Activated CD4-positive, alpha-beta T cell treated with anti-CD3 and anti-CD28 coated beads for 4 hours (primary cell): ENCODE measurements around the gene CSH2.
"Not testable (repeated sequence)": the region's sequence is repeated elsewhere in the genome, so short reads cannot be mapped to it uniquely, and the experiment has no call there.

Experiments used
- DNase-seq, 2 donors: peaks; one replicate each; pipeline ENCODE4 v3.0.0-alpha.2; 2020

CSH2 gene

DNA sequence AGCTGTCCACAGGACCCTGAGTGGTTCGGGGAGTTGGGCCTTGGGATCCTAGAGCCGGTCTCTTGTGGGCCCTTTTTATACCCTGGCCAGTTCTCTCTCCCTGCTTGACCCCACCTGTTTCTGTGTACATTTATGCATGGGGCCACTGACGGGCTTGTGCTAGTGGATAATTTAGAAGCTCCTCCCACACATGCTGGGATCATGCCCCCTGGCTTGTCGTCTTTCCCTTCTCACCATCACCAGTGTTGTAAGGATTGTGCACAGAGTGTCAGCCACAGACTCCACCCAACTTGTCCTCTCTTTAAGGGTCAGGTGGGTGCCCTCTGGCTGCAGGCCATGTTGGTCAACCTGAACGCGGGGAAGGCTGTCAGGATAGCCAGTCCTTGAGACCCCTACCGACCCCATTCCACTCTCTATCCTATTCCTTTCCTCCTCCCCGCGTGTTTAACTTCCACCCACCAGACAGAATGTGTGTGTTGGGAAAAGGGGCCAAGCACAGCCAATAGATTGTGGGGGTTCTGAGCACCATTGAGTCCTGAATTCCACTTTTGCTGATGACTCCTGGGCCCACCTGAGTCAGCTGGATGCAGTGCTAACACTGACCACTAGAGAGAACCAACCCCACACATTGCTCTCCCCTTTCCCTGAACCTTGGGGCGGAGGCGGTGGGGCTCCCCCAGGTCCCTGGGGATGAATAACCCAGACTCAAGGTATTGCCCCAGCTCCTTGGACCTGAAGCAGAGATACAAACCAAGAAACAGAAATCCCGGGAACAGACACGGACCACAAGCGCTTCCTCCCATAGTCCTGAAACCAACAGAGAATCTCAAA lies 23.3 kb upstream of the CSH2 start, which contains the start of gene CSH1:
Gene CSH1, minus strand, starts transcription at position 51 of the 831 bp plus-strand sequence. CDS start 63 bp downstream, outside the sequence.
- not testable (repeated sequence) for DNase-seq

- DNase-seq = not testable (repeated sequence)
These were observed 21.3 kb upstream of the CSH2 start for GRCh38 chr17:63894821-63895220.

- not testable (repeated sequence) for DNase-seq
These were observed 20.5 kb upstream of the CSH2 start for GRCh38 chr17:63894021-63894420.

DNA sequence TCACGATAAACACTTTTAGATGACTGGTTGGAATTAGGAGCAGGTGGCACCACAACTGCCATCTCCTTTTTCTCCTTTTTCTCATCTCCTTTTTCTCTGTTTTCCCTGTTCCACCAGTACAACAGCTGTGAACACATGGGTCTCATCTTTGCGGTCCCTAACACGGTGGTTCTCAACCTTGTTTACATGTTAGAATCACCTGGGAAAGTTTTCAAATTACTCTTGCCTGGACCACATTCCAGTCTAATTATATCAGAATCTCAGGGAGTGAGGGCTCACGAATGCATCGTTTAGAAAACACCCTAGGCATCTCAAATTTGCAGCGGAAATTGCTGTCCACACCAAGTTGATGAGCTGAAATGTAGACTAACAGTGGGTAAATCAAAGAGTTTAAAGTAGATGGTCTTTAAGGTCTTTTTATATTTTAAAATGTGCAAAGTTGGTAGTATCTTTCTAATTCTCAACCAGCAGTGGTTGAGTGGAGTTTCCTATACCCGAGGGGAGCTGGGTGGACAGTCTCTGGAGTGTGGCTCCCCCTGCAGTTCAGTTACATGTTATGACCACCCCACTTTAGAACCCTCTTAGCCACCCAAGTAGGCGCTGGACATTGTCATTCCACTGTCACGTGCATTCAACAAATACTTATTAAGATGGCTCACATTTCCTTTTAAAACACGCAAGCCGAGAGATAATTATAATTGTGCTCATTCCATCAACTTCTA lies 19.0 kb upstream of the CSH2 start:
- DNase-seq = not testable (repeated sequence)

GRCh38 chr17:63889026-63889848 lies 15.8 kb upstream of the CSH2 start:
- DNase-seq = peak in 1 of 2 donors; percentile 27

DNA sequence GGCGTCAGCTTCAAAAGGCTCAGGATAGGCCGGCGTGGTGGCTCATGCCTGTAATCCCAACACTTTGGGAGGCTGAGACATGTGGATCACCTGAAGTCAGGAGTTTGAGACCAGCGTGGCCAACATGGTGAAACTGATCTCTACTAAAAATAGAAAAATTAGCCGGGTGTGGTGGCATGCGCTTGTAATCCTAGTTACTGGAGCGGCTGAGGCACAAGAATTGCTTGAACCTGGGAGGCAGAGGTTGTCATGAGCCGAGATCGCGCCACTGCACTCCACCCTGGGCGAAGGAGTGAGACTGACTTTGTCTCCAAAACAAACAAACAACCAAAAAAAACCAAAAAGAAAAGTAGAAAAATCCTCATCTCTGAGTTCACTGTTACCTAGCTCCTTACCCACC lies 11.6 kb upstream of the CSH2 start:
- not testable (repeated sequence) for DNase-seq

DNA sequence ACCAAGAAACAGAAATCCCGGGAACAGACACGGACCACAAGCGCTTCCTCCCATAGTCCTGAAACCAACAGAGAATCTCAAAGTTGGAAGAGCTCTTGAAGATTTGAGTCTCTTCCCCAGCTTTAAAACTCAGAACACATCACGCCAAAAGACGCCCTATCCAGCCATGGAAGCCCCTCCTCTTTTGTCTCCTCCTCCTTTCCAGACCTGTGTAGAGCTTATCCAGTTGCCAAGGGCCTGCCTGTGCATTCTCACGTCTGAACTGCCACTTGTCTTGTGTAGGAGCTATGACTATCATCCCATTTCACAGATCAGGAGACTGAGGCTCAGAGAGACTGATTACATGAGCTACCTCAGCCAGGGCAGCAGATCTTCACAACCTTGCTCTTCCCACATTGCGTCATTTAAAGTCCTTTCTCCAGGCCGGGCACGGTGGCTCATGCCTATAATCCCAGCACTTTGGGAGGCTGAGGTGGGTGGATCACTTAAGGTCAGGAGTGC lies 9.2 kb upstream of the CSH2 start:
- DNase-seq = not testable (repeated sequence)

GRCh38 chr17:63881935-63882601 lies 8.6 kb upstream of the CSH2 start, which contains the start of gene GH2:
Gene GH2, minus strand, starts transcription at chr17:63881944. Its CDS starts 143 bp downstream, at chr17:63881801.
- DNase-seq = peak; percentile 54 to 66

DNA sequence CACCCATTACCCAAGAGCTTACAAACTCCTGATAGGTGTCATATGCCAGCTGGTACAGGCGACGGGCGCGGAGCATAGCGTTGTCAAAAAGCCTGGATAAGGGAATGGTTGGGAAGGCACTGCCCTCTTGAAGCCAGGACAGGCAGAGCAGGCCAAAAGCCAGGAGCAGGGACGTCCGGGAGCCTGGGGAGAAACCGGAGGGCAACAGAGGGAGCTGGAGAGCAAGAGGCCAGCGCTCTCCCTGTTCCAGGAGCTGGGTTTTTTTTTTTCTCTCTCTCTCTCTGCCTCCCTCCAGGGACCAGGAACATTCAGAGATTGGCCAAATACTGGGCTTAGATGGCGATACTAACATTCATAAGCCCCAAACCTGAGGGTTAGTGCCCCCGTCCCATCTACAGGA lies 7.9 kb upstream of the CSH2 start:
- not testable (repeated sequence) for DNase-seq

DNA sequence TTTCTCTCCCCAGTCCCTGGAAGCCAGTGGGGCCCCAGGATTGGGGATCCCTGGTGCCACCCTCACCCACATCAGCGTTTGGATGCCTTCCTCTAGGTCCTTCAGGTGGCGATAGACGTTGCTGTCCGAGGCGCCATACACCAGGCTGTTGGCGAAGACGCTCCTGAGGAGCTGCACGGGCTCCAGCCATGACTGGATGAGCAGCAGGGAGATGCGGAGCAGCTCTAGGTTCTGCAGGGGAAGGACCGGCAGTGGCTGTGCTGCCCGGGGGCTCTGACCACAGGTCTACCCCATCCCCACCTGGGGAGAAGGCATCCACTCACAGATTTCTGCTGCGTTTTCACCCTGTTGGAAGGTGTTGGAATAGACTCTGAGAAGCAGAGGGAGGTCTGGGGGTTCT lies 7.2 kb upstream of the CSH2 start:
- DNase-seq = no peak

DNA sequence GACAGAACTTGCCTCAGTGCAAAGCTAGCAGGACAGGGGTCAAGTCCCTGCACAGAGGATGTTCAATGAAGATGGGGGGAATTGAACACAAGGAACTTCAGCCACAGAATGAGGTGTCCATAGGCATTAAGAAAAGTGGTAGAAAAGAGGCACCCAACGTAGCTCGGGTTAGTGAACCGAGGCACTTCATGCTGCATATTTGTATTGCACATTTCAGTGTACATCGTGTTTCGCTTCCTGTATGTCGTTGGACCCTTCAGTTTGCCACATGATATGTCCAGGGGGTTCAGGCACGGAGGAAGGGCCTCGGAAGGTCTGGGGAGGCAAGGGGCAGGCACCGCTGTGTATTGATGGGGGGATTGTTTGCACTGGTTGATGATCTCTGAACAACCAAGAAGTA lies 4.9 kb upstream of the CSH2 start:
- DNase-seq = not testable (repeated sequence)

- not testable (repeated sequence) for DNase-seq
These were observed 1.2 kb upstream of the CSH2 start for GRCh38 chr17:63874693-63875092.

DNA sequence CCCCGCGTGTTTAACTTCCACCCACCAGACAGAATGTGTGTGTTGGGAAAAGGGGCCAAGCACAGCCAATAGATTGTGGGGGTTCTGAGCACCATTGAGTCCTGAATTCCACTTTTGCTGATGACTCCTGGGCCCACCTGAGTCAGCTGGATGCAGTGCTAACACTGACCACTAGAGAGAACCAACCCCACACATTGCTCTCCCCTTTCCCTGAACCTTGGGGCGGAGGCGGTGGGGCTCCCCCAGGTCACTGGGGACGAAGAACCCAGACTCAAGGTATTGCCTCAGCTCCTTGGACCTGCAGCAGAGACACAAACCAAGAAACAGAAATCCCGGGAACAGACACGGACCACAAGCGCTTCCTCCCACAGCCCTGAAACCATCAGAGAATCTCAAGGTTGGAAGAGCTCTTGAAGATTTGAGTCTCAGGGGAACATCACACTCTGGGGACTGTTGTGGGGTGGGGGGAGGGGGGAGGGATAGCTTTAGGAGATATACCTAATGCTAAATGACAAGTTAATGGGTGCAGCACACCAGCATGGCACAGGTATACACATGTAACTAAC lies 667 bp upstream of the CSH2 start:
- not testable (repeated sequence) for DNase-seq

DNA sequence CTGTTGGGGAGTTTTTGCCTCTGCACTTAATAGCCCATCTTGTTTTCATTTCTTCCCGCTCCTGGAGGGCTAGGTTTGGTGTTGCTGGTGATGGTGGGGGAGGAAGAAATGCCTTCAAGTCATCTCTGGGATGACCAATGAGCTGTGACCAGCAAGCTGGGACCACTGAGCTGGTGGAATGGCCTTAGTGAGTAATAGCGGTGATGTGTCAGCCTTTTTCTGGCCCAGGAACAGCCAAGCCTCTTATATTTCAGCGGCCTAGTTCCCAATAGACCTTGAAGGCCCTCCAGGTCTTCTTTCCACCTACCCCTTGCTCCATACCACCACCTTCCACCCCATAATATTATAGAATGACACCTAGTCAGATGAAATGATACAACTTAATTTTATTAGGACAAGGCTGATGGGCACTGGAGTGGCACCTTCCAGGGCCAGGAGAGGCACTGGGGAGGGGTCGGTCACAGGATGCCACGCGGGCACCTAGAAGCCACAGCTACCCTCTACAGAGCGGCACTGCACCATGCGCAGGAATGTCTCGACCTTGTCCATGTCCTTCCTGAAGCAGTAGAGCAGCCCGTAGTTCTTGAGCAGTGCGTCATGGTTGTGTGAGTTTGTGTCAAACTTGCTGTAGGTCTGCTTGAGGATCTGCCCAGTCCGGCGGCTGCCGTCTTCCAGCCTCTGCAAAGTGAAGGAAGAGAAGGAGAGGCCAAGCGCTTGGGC lies 1.7 kb downstream of the CSH2 start:
- not testable (repeated sequence) for DNase-seq

DNA sequence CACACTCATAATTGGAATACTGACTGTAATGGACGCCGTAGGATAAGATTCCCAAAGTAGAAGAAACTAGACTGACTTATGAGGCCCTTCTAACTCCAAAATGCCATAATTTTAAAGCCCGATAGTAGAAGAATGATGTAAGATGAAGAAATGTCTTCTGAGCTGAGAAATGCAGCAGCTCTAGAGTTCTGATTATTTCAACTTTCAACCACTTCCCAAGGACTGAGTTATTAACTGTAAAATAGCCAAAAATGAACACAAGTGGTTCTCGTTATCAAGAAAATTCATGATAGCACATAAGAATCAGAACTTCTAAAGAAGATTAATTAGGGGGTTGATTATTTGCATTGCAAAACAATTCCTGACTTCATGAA lies 3.2 kb downstream of the CSH2 start:
- not testable (repeated sequence) for DNase-seq

GRCh38 chr17:63869491-63870291 lies 3.8 kb downstream of the CSH2 start:
- DNase-seq = not testable (repeated sequence)

DNA sequence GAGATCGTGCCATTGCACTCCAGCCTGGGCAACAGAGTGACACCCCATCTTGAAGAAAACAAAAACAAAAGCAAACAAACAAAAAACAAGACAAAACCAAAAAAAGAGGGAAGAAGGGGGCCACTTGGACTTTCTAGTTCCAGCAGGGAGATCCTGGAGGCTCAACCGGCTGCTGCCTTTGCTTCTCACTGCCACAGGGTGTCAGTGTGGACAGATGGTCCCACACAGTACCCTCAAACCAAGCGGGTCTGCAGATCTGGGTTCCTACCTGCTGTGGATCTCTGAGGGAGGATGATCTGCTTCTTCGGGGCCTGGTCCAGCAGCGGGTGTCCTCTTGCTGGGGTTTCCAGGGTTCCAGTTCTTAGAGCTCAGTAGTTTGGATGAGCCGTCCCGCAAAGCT lies 6.9 kb downstream of the CSH2 start:
- DNase-seq = not testable (repeated sequence)

- DNase-seq = no peak
These were observed 14.2 kb downstream of the CSH2 start for GRCh38 chr17:63859257-63859656.

- DNase-seq = not testable (repeated sequence)
These were observed 17.1 kb downstream of the CSH2 start for GRCh38 chr17:63856425-63856824.

GRCh38 chr17:63855185-63855584 lies 18.3 kb downstream of the CSH2 start:
- DNase-seq = no peak
